IMR-90 (cell line): ENCODE measurements around the gene PGD.

Source experiments
- RCOR1 ChIP-seq: IDR thresholded peaks from 2 replicates; pipeline ENCODE4 v1.6.1; 2012; ENCODE audit warnings: mild to moderate bottlenecking, low read length, improper control_type of control experiment; ENCODE audit not compliant: insufficient replicate concordance
- TF ChIP-seq, protein P1 (sequence below): conservative IDR thresholded peaks from 2 replicates; pipeline ENCODE4 v1.5.1; 2012; ENCODE audit warnings: mild to moderate bottlenecking, low read depth, low read length, improper control_type of control experiment

DNA sequence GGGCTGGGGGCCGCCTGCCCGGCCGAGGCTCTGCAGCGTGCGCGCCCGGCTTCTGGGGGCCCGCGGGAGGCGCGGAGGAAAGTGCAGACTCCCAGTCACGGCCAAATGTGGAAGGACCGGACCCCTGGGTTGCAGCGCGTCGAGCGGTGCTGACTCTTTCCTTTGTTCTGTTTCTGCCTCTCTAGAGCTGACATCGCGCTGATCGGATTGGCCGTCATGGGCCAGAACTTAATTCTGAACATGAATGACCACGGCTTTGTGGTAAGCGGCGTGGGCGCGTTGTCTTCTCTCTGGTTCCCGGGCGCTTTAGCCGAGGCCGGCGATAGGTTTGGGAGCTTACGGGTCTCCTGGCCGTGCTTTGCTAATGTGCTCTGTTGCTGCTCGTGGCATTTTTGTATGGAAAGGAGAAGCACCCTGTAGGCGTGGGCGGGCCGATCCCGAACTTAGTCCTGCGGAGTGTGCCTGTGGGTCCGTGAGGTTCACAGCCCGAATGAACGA, 629 bp downstream of the PGD start:
- TF ChIP-seq, protein P1, sequence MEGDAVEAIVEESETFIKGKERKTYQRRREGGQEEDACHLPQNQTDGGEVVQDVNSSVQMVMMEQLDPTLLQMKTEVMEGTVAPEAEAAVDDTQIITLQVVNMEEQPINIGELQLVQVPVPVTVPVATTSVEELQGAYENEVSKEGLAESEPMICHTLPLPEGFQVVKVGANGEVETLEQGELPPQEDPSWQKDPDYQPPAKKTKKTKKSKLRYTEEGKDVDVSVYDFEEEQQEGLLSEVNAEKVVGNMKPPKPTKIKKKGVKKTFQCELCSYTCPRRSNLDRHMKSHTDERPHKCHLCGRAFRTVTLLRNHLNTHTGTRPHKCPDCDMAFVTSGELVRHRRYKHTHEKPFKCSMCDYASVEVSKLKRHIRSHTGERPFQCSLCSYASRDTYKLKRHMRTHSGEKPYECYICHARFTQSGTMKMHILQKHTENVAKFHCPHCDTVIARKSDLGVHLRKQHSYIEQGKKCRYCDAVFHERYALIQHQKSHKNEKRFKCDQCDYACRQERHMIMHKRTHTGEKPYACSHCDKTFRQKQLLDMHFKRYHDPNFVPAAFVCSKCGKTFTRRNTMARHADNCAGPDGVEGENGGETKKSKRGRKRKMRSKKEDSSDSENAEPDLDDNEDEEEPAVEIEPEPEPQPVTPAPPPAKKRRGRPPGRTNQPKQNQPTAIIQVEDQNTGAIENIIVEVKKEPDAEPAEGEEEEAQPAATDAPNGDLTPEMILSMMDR, result no peak
- TF ChIP-seq RCOR1, result no peak
